Endothelial cell of umbilical vein (primary cell): ENCODE data around the gene MDGA2. TPM values are rescaled to one million over a fixed set of nuclear protein-coding genes. Genes with fewer than 3 reads are reported as not detected.

Source experiments
- BruUV-seq: library from RNA; stranded (reverse); fragments of 400-500 nt; replicated peaks from 2 replicates; lab custom pipeline; 2021; lab: Mats Ljungman, UMichigan
- CTCF ChIA-PET: fragments of 300-600, 350-600 bp; sonication (Branson Sonifier 250); formaldehyde crosslinking; loops from one replicate; lab custom pipeline; 2021; ENCODE audit warnings: antibody characterized with exemption, inconsistent platforms; lab: Charles Lee
- POLR2A ChIA-PET: fragments of 300-600, 350-600 bp; sonication (Branson Sonifier 250); formaldehyde crosslinking; loops from one replicate; lab custom pipeline; 2021; ENCODE audit warnings: antibody characterized with exemption, inconsistent platforms; lab: Charles Lee
- DNase-seq: peaks from one replicate; pipeline ENCODE4 v3.0.0-alpha.2; 2011; ENCODE audit warnings: low read depth, low spot score
- FAIRE-seq: peaks from 2 replicates; lab custom pipeline; 2011; peaks lifted over from hg19 to GRCh38; lab: Jason Lieb, UNC
- H2AFZ ChIP-seq: 2 replicates; pipeline ENCODE4 v1.6.0; 2012; ENCODE audit warnings: low read depth, low read length, control low read depth, inconsistent platforms
- H3K27ac ChIP-seq: 2 replicates; pipeline ENCODE4 v1.5.1; 2011; ENCODE audit warnings: low read depth, mild to moderate bottlenecking, control low read depth, low read length, moderate library complexity; ENCODE audit not compliant: insufficient read depth
- H3K27me3 ChIP-seq, 2 experiments: 2 replicates each; pipeline versions ENCODE4 v1.6.0 to v1.6.1; 2011; ENCODE audit warnings: low read length in 2 of 2, mixed read lengths in 1 of 2; ENCODE audit not compliant: control insufficient read depth in 2 of 2, insufficient read depth in 2 of 2
- H3K36me3 ChIP-seq, 2 experiments: 2 replicates in 1 of 2; 3 replicates in 1 of 2; pipeline ENCODE4 v1.5.1; 2011; ENCODE audit warnings: low read length in 2 of 2, mild to moderate bottlenecking in 1 of 2, moderate library complexity in 1 of 2; ENCODE audit not compliant: control insufficient read depth in 2 of 2, insufficient read depth in 2 of 2; ENCODE audit errors: extremely low read depth in 1 of 2
- H3K4me1 ChIP-seq: 3 replicates; pipeline ENCODE4 v1.5.1; 2011; ENCODE audit warnings: mild to moderate bottlenecking, low read length; ENCODE audit not compliant: control insufficient read depth, insufficient read depth; ENCODE audit errors: extremely low read depth
- H3K4me2 ChIP-seq: 2 replicates; pipeline ENCODE4 v1.6.1; 2011; ENCODE audit warnings: low read length, control low read depth, mixed read lengths; ENCODE audit not compliant: insufficient read depth
- H3K4me3 ChIP-seq, 3 experiments: fragments of 200-600 bp in 1 of 3; sonication (generic), shearing (Covaris generic) in 1 of 3; replicated peaks in 1 of 3; 2 replicates each; pipeline ENCODE4 v1.5.1; 2011 to 2016; ENCODE audit warnings: control low read depth in 3 of 3, low read length in 3 of 3, mild to moderate bottlenecking in 2 of 3, inconsistent platforms in 1 of 3, low read depth in 1 of 3, moderate library complexity in 1 of 3; ENCODE audit not compliant: insufficient read depth in 1 of 3
- H3K79me2 ChIP-seq: 2 replicates; pipeline ENCODE4 v1.6.0; 2012; ENCODE audit warnings: low read length, inconsistent platforms; ENCODE audit not compliant: control insufficient read depth, insufficient read depth
- H3K9ac ChIP-seq: replicated peaks from 2 replicates; pipeline ENCODE3; 2011; ENCODE audit warnings: low read length, control low read depth; ENCODE audit not compliant: insufficient read depth; ENCODE audit errors: extremely low read depth
- H3K9me1 ChIP-seq: replicated peaks from 3 replicates; pipeline ENCODE4 v1.6.0; 2011; ENCODE audit warnings: mild to moderate bottlenecking, low read length; ENCODE audit not compliant: control insufficient read depth, insufficient read depth; ENCODE audit errors: extremely low read depth
- H3K9me3 ChIP-seq: replicated peaks from 2 replicates; pipeline ENCODE4 v1.5.1; 2012; ENCODE audit warnings: low read length, inconsistent platforms; ENCODE audit not compliant: control insufficient read depth, insufficient read depth
- H4K20me1 ChIP-seq: replicated peaks from 2 replicates; pipeline ENCODE3; 2011; ENCODE audit warnings: mild to moderate bottlenecking, low read length; ENCODE audit not compliant: control insufficient read depth, insufficient read depth; ENCODE audit errors: extremely low read depth
- CTCF ChIP-seq, 2 donors: IDR thresholded peaks; 1 replicate in 1 of 2; 2 replicates in 1 of 2; pipeline ENCODE4 v1.5.1; 2011; ENCODE audit warnings: low read length in 2 of 2, mild to moderate bottlenecking in 2 of 2, moderate library complexity in 2 of 2, control low read depth in 1 of 2, inconsistent platforms in 1 of 2, low read depth in 1 of 2; ENCODE audit not compliant: insufficient read depth in 1 of 2; ENCODE audit errors: extremely low read depth in 1 of 2
- EZH2 ChIP-seq: IDR thresholded peaks from 2 replicates; pipeline ENCODE4 v1.6.1; 2012; ENCODE audit warnings: borderline replicate concordance, low read depth, mild to moderate bottlenecking, moderate library complexity, low read length, inconsistent platforms; ENCODE audit not compliant: severe bottlenecking
- FOS ChIP-seq: IDR thresholded peaks from 2 replicates; pipeline ENCODE4 v1.6.1; 2011; ENCODE audit warnings: mild to moderate bottlenecking, low read length, moderate library complexity, borderline replicate concordance; ENCODE audit not compliant: insufficient read depth
- GATA2 ChIP-seq: IDR thresholded peaks from 2 replicates; pipeline ENCODE4 v1.7.0; 2011; ENCODE audit warnings: low read depth, mild to moderate bottlenecking, moderate library complexity, mixed read lengths, low read length; ENCODE audit not compliant: insufficient read length, insufficient read depth
- JUN ChIP-seq: IDR thresholded peaks from 2 replicates; pipeline ENCODE4 v1.6.1; 2011; ENCODE audit warnings: borderline replicate concordance, low read depth; ENCODE audit not compliant: insufficient read length, insufficient read depth
- MAX ChIP-seq: IDR thresholded peaks from 2 replicates; pipeline ENCODE4 v1.6.1; 2011; ENCODE audit not compliant: insufficient read depth, insufficient read length
- MYC ChIP-seq: IDR thresholded peaks from one replicate; pipeline ENCODE4 v1.6.1; 2011; ENCODE audit warnings: mild to moderate bottlenecking, low read depth, low read length
- POLR2A ChIP-seq: IDR thresholded peaks from 2 replicates; pipeline ENCODE4 v1.6.1; 2012; ENCODE audit warnings: low read depth, mild to moderate bottlenecking, control low read depth, low read length
- POLR2AphosphoS5 ChIP-seq: IDR thresholded peaks from 2 replicates; pipeline ENCODE4 v1.6.1; 2012; ENCODE audit warnings: low read depth, mild to moderate bottlenecking, control low read depth, low read length, moderate library complexity; ENCODE audit not compliant: insufficient read depth
- dilution Hi-C: fragments of 300-500 bp; cut with MboI; formaldehyde crosslinking; loops from one replicate; pipeline ENCODE4 v1.15.0; 2019; ENCODE audit warnings: low sequenced_read_pairs; ENCODE audit not compliant: extremely low pct_ligation_motif_present
- intact Hi-C: fragments of 100-400 bp; cut with micrococcal nuclease; formaldehyde crosslinking; loops from one replicate; pipeline ENCODE4 v1.10.0; 2022
- polyA plus RNA-seq, 4 experiments: library from polyadenylated mRNA; depleted of rRNA in 3 of 4; stranded (reverse) in 3 of 4; unstranded in 1 of 4; fragments of >200 nt; gene quantifications; 2 replicates each; pipeline versions ENCODE4 v1.2.1 to v1.2.3, GENCODE V29; 2011 to 2012; ENCODE audit warnings: missing spikeins in 1 of 4
- total RNA-seq: library from RNA; stranded (reverse); gene quantifications from 2 replicates; pipeline ENCODE4 v1.2.3, GENCODE V29; 2021

MDGA2 gene
- total and polyA plus RNA-seq, 2 donors (not counting 3 experiments of a cell fraction or from before 2014, with no cell fraction given), result not detected

DNA sequence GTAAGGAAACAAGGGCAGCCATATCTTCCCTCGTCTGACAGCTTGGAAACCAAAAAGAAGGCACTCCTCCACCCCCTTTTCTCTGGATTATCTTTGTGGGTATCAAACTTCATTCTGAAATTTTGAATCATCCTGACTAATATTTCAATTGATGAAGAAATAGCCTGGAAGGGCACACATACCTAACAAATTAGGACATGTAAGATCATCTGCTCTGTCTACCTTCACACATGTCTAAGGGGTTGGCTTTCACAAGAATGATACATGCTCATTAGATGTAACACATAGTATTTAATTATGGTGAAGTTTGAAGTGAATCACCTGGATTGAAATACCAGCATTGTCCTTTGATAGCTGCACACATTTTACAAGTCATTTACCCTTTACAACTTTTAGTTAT is 675.7 kb downstream of the MDGA2 start:
- no peak overlapping the region for H3K9ac ChIP-seq

More for the DNA sequence above, 675.7 kb downstream of the MDGA2 start:
- no peaks in the 10 kb centered on the region for H3K9me1 ChIP-seq
- H3K4me1 ChIP-seq, result no peaks in the 10 kb centered on the region
- no peaks in the 10 kb centered on the region for H3K79me2 ChIP-seq
- no peak overlapping the region for H3K4me2 ChIP-seq
- CTCF ChIA-PET, result no interaction called here
- H4K20me1 ChIP-seq, result no peaks in the 10 kb centered on the region
- H3K36me3 ChIP-seq, result no peaks in the 10 kb centered on the region
- no peak overlapping the region for H2AFZ ChIP-seq
- BruUV-seq, result no TSS peak
- POLR2A ChIA-PET, result no interaction called here
- intact Hi-C loops, result no loop called here
- FAIRE-seq, result no peak
- no peak for DNase-seq
- H3K27me3 ChIP-seq, result no peaks in the 10 kb centered on the region
- H3K27ac ChIP-seq, result no peak overlapping the region
- dilution Hi-C loops, result no loop called here
- no peak overlapping the region for H3K4me3 ChIP-seq
- no peaks in the 10 kb centered on the region for H3K9me3 ChIP-seq
- TF ChIP-seq MAX (no peak), JUN (no peak), MYC (no peak), POLR2A (no peak), GATA2 (no peak), FOS (no peak), EZH2 (no peak), POLR2AphosphoS5 (no peak), CTCF (IDR thresholded peaks at IDR 0.05; ENCODE audit: extremely low read depth in 1 of 2, insufficient read depth in 1 of 2, low read depth in 1 of 2, low read length in 2 of 2) (no peak)
